Panc1 (cell line): ENCODE data around the gene TTC9B.

Source experiments
- CTCF ChIP-seq: fragments of 450-650 bp; IDR thresholded peaks from 2 replicates; pipeline ENCODE4 v1.5.1; 2017; ENCODE audit warnings: mild to moderate bottlenecking
- POLR2AphosphoS5 ChIP-seq: IDR thresholded peaks from 2 replicates; pipeline ENCODE4 v1.6.1; 2012; ENCODE audit warnings: mild to moderate bottlenecking, low read depth, low read length, moderate library complexity
- REST ChIP-seq, 2 experiments: IDR thresholded peaks; 2 replicates each; pipeline ENCODE4 v1.6.1; 2011 to 2012; ENCODE audit warnings: low read depth in 2 of 2, control low read depth in 1 of 2, low read length in 1 of 2, mild to moderate bottlenecking in 1 of 2, moderate library complexity in 1 of 2; ENCODE audit not compliant: insufficient read depth in 1 of 2
- SIN3A ChIP-seq: IDR thresholded peaks from 2 replicates; pipeline ENCODE4 v1.6.1; 2012; ENCODE audit warnings: low read depth, mild to moderate bottlenecking, low read length, moderate library complexity, borderline replicate concordance; ENCODE audit not compliant: insufficient read depth
- TCF7L2 ChIP-seq: IDR thresholded peaks from 2 replicates; pipeline ENCODE4 v1.6.1; 2011; ENCODE audit warnings: mild to moderate bottlenecking, low read depth, low read length, inconsistent platforms

GRCh38 chr19:40254714-40255418, 36.7 kb upstream of the TTC9B start:
- TF ChIP-seq CTCF (no peak), SIN3A (no peak), POLR2AphosphoS5 (no peak), REST (IDR thresholded peaks at IDR 0.05; ENCODE audit: insufficient read depth in 1 of 2, low read depth in 2 of 2, low read length in 1 of 2) (no peak), TCF7L2 (no peak)
